Keratinocyte (primary cell): ENCODE data around the gene PAFAH2. TPM values are rescaled to one million over a fixed set of nuclear protein-coding genes. Genes with fewer than 3 reads are reported as not detected.
"Not testable (repeated sequence)": the region's sequence is repeated elsewhere in the genome, so short reads cannot be mapped to it uniquely, and the experiment has no call there.

Experiments
- DNase-seq: peaks from one replicate; pipeline ENCODE4 v3.0.0-alpha.2; 2011; ENCODE audit warnings: low read depth, missing footprints, low spot score
- FAIRE-seq: peaks from 2 replicates; lab custom pipeline; 2011; peaks lifted over from hg19 to GRCh38; lab: Jason Lieb, UNC
- H2AFZ ChIP-seq: 2 replicates; pipeline ENCODE4 v1.6.0; 2012; ENCODE audit warnings: low read length, control low read depth, inconsistent platforms; ENCODE audit not compliant: control insufficient read depth
- H3K27ac ChIP-seq: 2 replicates; pipeline ENCODE4 v1.5.1; 2011; ENCODE audit warnings: low read length; ENCODE audit not compliant: control insufficient read depth, insufficient read depth
- H3K27me3 ChIP-seq: 3 replicates; pipeline ENCODE4 v1.6.0; 2011; ENCODE audit warnings: low read length; ENCODE audit not compliant: control insufficient read depth, insufficient read depth; ENCODE audit errors: extremely low read depth
- H3K36me3 ChIP-seq, 2 experiments: 2 replicates in 1 of 2; 3 replicates in 1 of 2; pipeline ENCODE4 v1.5.1; 2011; ENCODE audit warnings: low read length in 2 of 2, mild to moderate bottlenecking in 1 of 2; ENCODE audit not compliant: control insufficient read depth in 2 of 2, insufficient read depth in 2 of 2; ENCODE audit errors: extremely low read depth in 1 of 2
- H3K4me1 ChIP-seq: 3 replicates; pipeline ENCODE4 v1.5.1; 2011; ENCODE audit warnings: low read length; ENCODE audit not compliant: control insufficient read depth, insufficient read depth; ENCODE audit errors: extremely low read depth
- H3K4me2 ChIP-seq: 3 replicates; pipeline ENCODE4 v1.6.0; 2011; ENCODE audit warnings: low read depth, low read length; ENCODE audit not compliant: control insufficient read depth, insufficient read depth; ENCODE audit errors: extremely low read depth
- H3K4me3 ChIP-seq, 3 experiments: fragments of 200-600 bp in 1 of 3; sonication (generic) in 1 of 3; 2 replicates in 2 of 3; 3 replicates in 1 of 3; pipeline ENCODE4 v1.5.1; 2011 to 2016; ENCODE audit warnings: low read length in 3 of 3, mild to moderate bottlenecking in 3 of 3, control low read depth in 2 of 3, inconsistent platforms in 1 of 3, low read depth in 1 of 3, mixed read lengths in 1 of 3, mixed run types in 1 of 3, moderate library complexity in 1 of 3; ENCODE audit not compliant: control insufficient read depth in 2 of 3, insufficient read depth in 2 of 3; ENCODE audit errors: extremely low read depth in 1 of 3
- H3K79me2 ChIP-seq: 2 replicates; pipeline ENCODE4 v1.6.0; 2012; ENCODE audit warnings: low read length; ENCODE audit not compliant: control insufficient read depth, insufficient read depth
- H3K9ac ChIP-seq: 3 replicates; pipeline ENCODE4 v1.6.0; 2011; ENCODE audit warnings: low read length; ENCODE audit not compliant: control insufficient read depth, insufficient read depth; ENCODE audit errors: extremely low read depth
- H3K9me1 ChIP-seq: 3 replicates; pipeline ENCODE4 v1.6.0; 2011; ENCODE audit warnings: low read length; ENCODE audit not compliant: control insufficient read depth, insufficient read depth; ENCODE audit errors: extremely low read depth
- H3K9me3 ChIP-seq: 2 replicates; pipeline ENCODE4 v1.5.1; 2012; ENCODE audit warnings: low read depth, low read length; ENCODE audit not compliant: control insufficient read depth
- H4K20me1 ChIP-seq: 3 replicates; pipeline ENCODE4 v1.6.0; 2011; ENCODE audit warnings: low read length; ENCODE audit not compliant: control insufficient read depth, insufficient read depth; ENCODE audit errors: extremely low read depth
- CTCF ChIP-seq, 3 experiments: IDR thresholded peaks in 1 of 3; conservative IDR thresholded peaks in 1 of 3; optimal IDR thresholded peaks in 1 of 3; 2 replicates in 2 of 3; 3 replicates in 1 of 3; pipeline versions ENCODE3 to v1.5.1; 2011; ENCODE audit warnings: low read length in 3 of 3, mild to moderate bottlenecking in 3 of 3, moderate library complexity in 2 of 3, control low read depth in 1 of 3, inconsistent platforms in 1 of 3; ENCODE audit not compliant: insufficient read depth in 2 of 3; ENCODE audit errors: extremely low read depth in 1 of 3
- EZH2 ChIP-seq: IDR thresholded peaks from one replicate; pipeline ENCODE4 v1.6.1; 2012; ENCODE audit warnings: inconsistent platforms, mild to moderate bottlenecking, low read length, moderate library complexity
- dilution Hi-C: fragments of 300-500 bp; cut with MboI; formaldehyde crosslinking; loops from one replicate; pipeline ENCODE4 v1.7.0; 2020; ENCODE audit warnings: low sequenced_read_pairs; ENCODE audit not compliant: extremely low pct_ligation_motif_present
- polyA plus RNA-seq, 5 experiments: library from polyadenylated mRNA; depleted of rRNA in 3 of 5; stranded (reverse) in 3 of 5; stranded (forward) in 1 of 5; unstranded in 1 of 5; fragments of >200 nt; gene quantifications; 1 replicate in 1 of 5; 2 replicates in 3 of 5; 3 replicates in 1 of 5; pipeline versions ENCODE4 v1.2.1 to v1.2.3, GENCODE V29; 2011 to 2012; ENCODE audit warnings: missing spikeins in 2 of 5, low read depth in 1 of 5, low replicate concordance in 1 of 5

PAFAH2 gene
- polyA plus RNA-seq, 1 donor (not counting 4 experiments of a cell fraction or from before 2014, with no cell fraction given) = 15.5 TPM

GRCh38 chr1:25987951-25988350 is 9.9 kb downstream of the PAFAH2 start:
- Histone ChIP-seq H3K4me2 (no peak overlapping the region), H3K27me3 (no peaks in the 10 kb centered on the region), H3K79me2 (no peaks in the 10 kb centered on the region), H2AFZ (no peak overlapping the region), H3K27ac (no peak overlapping the region), H3K9me3 (no peaks in the 10 kb centered on the region), H4K20me1 (no peaks in the 10 kb centered on the region), H3K4me1 (no peaks in the 10 kb centered on the region), H3K9ac (no peak overlapping the region), H3K36me3 (peaks cover 5 to 25% of the 10 kb centered on the region in 2 experiments), H3K9me1 (no peaks in the 10 kb centered on the region), H3K4me3 (no peak overlapping the region)
- no peak for DNase-seq
- dilution Hi-C loops = loop anchor here (25.0 kb wide), 1 partner anchor 101 kb away; the partner anchor contains the start of gene PAQR7
- no peak for FAIRE-seq
- TF ChIP-seq EZH2 (no peak), CTCF (optimal IDR thresholded peaks at IDR 0.05 in 1 of 3, IDR thresholded peaks at IDR 0.05 in 1 of 3, conservative IDR thresholded peaks at IDR 0.05 in 1 of 3; ENCODE audit: extremely low read depth in 1 of 3, insufficient read depth in 2 of 3, low read length in 3 of 3) (no peak)

- not testable (repeated sequence) for H3K27ac ChIP-seq, H3K27me3 ChIP-seq, H3K9me3 ChIP-seq, H3K4me3 ChIP-seq, H3K79me2 ChIP-seq, H3K9me1 ChIP-seq, H4K20me1 ChIP-seq, FAIRE-seq, H2AFZ ChIP-seq, DNase-seq, H3K4me1 ChIP-seq, H3K9ac ChIP-seq, H3K4me2 ChIP-seq
- peaks cover 5 to 27% of the 10 kb centered on the region in 2 experiments for H3K36me3 ChIP-seq
- dilution Hi-C loops = loop anchor here (25.0 kb wide), 1 partner anchor 99 kb away; the partner anchor contains the start of gene PAQR7
Measured at GRCh38 chr1:25986773-25987172, 11.1 kb downstream of the PAFAH2 start.

GRCh38 chr1:25985670-25986069 is 12.2 kb downstream of the PAFAH2 start:
- FAIRE-seq = no peak
- DNase-seq = no peak
- peaks cover 5 to 30% of the 10 kb centered on the region in 2 experiments for H3K36me3 ChIP-seq
- H3K4me2 ChIP-seq = no peak overlapping the region
- H3K9ac ChIP-seq = no peak overlapping the region
- dilution Hi-C loops = loop anchor here (25.0 kb wide), 1 partner anchor 98 kb away; the partner anchor contains the start of gene PAQR7
- H3K9me3 ChIP-seq = no peaks in the 10 kb centered on the region
- no peaks in the 10 kb centered on the region for H3K9me1 ChIP-seq
- TF ChIP-seq EZH2 (no peak), CTCF (optimal IDR thresholded peaks at IDR 0.05 in 1 of 3, IDR thresholded peaks at IDR 0.05 in 1 of 3, conservative IDR thresholded peaks at IDR 0.05 in 1 of 3; ENCODE audit: extremely low read depth in 1 of 3, insufficient read depth in 2 of 3, low read length in 3 of 3) (no peak)
- no peaks in the 10 kb centered on the region for H3K79me2 ChIP-seq
- H4K20me1 ChIP-seq = no peaks in the 10 kb centered on the region
- no peak overlapping the region for H2AFZ ChIP-seq
- H3K27me3 ChIP-seq = no peaks in the 10 kb centered on the region
- H3K27ac ChIP-seq = no peak overlapping the region
- H3K4me1 ChIP-seq = no peaks in the 10 kb centered on the region
- no peak overlapping the region for H3K4me3 ChIP-seq
